SK-N-SH treated with all-trans-retinoic acid at 6 μM for 48 hours (cell line): ENCODE results near the gene THAP11.

Experiments used
- RARB ChIP-seq: fragments of 250-450 bp; sonication (Bioruptor Pico); IDR thresholded peaks from 2 replicates; pipeline ENCODE4 v1.8.0; 2021; ENCODE audit warnings: mild to moderate bottlenecking, moderate library complexity
- ZFP3 ChIP-seq: fragments of 250-450 bp; sonication (Bioruptor Pico); IDR thresholded peaks from 2 replicates; pipeline ENCODE4 v1.5.0; 2020; ENCODE audit warnings: mild to moderate bottlenecking, moderate library complexity
- ZFP30 ChIP-seq: fragments of 450-650 bp; formaldehyde crosslinking; IDR thresholded peaks from 2 replicates; pipeline ENCODE4 v1.5.0; 2022; ENCODE audit warnings: mild to moderate bottlenecking, moderate library complexity
- ZNF70 ChIP-seq: fragments of 450-650 bp; formaldehyde crosslinking; IDR thresholded peaks from 2 replicates; pipeline ENCODE4 v1.5.0; 2020; ENCODE audit warnings: mild to moderate bottlenecking, moderate library complexity
- TF ChIP-seq, protein P1 (sequence below): fragments of 250-450 bp; sonication (Bioruptor Pico); IDR thresholded peaks from 2 replicates; pipeline ENCODE4 v1.8.0; 2020; ENCODE audit warnings: mild to moderate bottlenecking, moderate library complexity, borderline replicate concordance

DNA sequence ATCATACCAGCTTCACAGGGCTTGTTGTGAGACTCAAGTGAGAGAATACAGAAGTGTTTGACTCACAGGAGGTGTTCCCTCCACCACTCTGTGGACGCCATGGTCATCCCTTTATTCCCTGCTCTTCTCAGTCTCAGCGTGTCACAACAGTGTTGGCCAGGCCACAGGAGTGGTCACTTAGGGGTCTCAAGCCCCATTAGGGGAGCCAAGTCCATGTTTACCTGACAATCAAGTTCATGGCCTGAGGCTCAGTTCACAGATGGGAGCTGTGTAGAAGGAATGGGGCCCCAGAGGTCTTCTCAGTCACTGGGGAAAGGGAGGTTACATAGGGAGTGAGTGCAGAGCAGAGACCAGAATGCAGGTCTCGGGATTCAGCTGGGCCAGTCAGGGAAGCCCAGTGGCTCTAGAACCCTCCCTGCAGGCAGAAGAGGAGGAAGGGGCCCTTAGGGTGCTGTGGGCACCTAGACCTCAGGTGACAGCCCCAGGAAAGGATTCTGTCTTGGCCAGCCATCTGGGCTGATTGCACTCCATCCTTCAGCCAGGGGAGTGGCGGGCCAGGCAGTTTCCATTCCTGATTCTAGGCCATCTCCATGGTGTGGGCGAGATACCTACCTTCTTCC is 14.9 kb downstream of the THAP11 start:
- TF ChIP-seq RARB, result no peak
- TF ChIP-seq, protein P1, sequence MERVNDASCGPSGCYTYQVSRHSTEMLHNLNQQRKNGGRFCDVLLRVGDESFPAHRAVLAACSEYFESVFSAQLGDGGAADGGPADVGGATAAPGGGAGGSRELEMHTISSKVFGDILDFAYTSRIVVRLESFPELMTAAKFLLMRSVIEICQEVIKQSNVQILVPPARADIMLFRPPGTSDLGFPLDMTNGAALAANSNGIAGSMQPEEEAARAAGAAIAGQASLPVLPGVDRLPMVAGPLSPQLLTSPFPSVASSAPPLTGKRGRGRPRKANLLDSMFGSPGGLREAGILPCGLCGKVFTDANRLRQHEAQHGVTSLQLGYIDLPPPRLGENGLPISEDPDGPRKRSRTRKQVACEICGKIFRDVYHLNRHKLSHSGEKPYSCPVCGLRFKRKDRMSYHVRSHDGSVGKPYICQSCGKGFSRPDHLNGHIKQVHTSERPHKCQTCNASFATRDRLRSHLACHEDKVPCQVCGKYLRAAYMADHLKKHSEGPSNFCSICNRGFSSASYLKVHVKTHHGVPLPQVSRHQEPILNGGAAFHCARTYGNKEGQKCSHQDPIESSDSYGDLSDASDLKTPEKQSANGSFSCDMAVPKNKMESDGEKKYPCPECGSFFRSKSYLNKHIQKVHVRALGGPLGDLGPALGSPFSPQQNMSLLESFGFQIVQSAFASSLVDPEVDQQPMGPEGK (CRISPR knock-in tag), result no peak
- TF ChIP-seq ZFP3 (CRISPR knock-in tag), result no peak
- no peak for TF ChIP-seq ZNF70 (CRISPR knock-in tag)
- TF ChIP-seq ZFP30 (CRISPR knock-in tag), result no peak
